T-helper 1 cell (primary cell): ENCODE data around the gene ZNF430.
"Not testable (repeated sequence)": the region's sequence is repeated elsewhere in the genome, so short reads cannot be mapped to it uniquely, and the experiment has no call there.

ENCODE experiments used
- DNase-seq, 5 donors: peaks; one replicate each; pipeline ENCODE4 v3.0.0-alpha.2; 2012 to 2020
- total RNA-seq, 4 donors: gene quantifications; one replicate each; lab custom pipeline; 2026; lab: John Stamatoyannopoulos, UW

ZNF430 gene
- 37.2 to 62.8 (median 51.7) reads per million in 4 donors for total RNA-seq

DNA sequence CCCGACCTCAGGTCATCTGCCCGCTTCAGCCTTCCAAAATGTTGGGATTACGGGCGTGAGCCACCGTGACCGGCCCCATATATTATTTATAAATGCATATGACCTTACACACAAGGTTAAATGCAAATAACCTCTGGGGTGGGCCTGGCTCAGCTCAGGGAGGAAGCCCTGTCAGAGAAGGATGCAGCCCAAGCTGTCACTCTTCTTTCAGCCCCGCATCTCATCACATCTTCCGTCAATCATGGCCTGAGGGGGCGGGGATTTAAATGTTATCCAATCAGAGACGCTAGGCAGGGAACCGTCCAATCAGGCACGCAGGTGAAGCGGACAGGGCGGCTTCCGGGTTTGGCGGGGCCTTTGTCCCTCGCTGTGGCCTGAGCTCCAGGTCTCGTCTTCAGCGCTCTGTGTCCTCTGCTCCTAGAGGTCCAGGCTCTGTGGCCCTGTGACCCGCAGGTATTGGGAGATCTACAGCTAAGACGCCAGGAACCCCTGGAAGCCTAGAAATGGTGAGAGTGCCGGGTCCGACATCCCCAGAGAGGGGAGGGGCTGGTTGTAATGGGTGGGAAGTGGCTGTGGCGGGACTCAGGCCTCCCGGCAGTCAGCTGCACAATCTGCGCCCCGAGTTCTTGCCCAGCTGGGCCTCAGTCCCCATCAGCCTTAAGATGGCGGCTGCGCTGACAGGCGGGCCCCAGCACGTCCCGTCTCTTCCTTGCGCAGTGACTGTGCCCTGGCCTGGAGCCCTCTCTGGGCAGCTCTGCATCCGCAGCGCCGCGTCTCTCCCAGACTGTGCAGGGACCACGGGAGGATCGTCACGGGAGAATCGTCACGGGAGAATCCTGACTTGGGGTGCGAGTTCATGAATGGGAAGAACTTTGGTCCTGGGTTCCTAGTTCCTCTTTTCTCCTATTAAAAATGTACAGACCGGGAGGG is at the start of gene ZNF430:
ZNF430 (plus strand) TSS at position 360 of the 930 bp plus-strand sequence; CDS start at position 504, 144 bp downstream.
- DNase-seq, result peak; percentile 82 to 97 (median 89)

DNA sequence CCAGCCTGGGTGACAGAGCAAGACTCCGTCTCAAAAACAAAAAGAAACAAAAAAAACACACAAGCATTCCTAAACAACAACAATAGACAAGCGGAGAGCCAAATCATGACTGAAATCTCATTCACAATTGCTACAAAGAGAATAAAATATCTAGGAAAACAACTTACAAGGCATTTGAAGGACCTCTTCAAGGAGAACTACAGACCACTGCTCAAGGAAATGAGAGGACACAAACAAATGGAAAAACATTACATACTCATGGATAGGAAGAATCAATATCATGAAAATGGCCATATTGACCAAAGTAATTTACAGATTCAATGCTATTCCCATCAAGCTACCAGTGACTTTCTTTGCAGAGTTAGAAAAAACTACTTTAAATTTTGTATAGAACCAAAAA is 27.7 kb upstream of the ZNF430 start:
- not testable (repeated sequence) for DNase-seq

DNA sequence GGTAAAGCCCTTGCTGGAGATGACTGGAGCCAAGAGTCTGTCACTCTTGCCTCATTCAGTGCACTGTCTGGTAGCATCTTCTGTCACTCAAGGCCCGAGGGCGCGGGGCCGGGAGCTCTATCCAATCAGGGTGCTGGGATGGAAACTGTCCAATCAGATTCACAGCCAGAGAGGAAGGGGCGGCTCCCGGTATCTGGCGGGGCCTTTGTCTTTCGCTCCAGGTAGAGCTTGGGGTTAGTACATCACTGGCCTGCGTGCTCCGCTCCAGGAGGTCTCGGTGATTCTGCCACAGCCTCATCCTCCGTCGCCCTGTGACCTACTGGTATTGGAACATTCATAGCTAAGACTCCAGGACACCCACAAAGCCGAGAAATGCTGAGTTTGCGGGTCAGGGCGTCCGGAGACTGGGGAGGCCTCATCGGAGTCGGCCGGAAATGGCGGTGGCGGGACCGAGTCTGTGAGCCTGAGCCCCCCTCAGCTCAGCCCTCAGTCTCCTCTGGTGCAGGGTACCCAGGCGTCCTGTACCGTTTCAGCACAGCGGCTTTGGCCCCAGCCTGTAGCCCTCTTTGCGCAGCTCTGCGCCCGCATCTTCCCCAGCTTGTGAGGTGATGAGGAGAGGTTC is 20.6 kb upstream of the ZNF430 start:
- peak; percentile 68 to 92 (median 78) for DNase-seq

DNA sequence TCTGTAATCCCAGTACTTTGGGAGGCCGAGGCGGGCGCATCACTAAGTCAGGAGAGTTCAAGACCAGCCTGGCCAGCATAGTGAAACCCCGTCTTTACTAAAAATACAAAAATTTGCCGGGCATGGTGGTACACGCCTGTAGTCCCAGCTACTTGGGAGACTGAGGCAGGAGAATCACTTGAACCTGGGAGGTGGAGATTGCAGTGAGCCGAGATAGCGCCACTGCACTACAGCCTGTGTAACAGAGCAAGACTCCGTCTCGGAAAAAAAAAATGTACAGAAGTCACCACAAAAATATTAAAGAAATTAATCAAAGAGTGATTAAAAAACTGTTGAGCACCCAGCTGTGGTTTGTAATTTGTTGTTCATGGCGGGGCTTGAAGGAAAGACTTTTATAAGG is 781 bp downstream of the ZNF430 start:
- peak in 1 of 5 donors; percentile 17 for DNase-seq

DNA sequence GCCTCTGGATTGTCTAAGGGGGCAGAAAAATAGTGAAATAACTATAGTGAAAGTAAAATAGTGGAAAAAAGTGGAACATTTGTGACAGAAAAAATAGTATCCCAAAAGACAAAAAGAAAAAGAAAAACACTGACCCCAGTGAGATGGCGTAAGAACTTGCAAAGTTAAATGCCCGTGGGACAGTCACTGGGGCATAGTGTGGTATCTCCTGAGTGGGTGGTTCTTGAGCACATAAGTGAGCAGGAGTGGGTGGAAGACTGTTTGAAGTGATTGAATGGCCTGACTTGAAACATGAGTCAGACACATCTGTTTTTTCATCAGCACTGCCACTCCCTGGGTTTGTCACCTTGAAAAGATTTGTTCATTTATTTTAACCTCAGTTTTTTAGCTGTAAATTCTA is 2.5 kb downstream of the ZNF430 start:
- DNase-seq, result peak in 1 of 5 donors; percentile 38

DNA sequence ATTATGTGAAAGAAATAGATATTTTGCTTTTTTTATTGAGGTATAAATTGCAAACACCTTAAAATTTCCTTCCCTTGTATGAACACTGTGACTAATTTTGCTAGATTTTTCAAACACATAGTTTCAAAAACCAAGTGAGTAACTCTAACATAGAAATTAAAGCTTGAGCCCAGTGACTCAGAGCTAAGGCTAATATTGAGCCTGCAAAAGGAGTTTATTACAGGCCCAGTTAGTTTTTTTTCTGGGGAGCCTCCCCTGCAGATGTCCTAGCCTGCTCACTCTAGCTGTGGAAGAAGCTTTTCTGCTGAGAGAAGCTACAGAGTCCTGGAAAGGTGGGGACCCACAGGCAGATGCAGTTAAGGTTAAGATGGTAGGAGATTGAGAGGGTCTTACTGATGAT is 3.4 kb downstream of the ZNF430 start:
- DNase-seq, result no peak

DNA sequence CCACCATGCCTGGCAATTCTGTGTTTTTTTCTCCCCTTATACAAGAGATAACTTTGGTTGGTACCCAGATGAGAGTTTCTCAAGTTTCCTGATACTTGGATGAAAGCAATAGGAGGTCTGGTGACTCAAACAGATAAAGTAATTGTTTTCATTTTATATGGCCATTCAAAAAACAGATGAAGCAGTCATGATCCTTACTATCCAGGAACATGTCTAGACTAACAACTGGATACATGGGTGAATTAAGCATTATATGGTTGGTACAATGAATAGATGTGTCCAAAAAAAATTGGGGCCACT is 8.5 kb downstream of the ZNF430 start:
- DNase-seq, result no peak

DNA sequence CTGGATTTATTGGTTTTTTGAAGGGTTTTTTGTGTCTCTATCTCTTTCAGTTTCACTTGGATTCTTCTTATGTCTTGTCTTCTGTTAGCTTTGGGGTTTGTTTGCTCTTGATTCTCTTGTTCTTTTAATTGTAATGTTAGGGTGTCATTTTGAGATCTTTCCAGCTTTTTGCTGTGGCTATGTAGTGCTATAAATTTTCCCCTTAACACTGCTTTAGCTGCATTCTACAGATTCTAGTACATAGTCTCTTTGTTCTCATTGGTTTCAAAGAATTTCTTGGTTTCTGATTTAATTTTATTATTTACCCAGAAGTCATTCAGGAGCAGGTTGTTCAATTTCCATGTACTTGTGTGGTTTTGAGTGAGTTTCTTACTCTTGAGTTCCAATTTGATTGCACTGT is 24.6 kb downstream of the ZNF430 start:
- no peak for DNase-seq

DNA sequence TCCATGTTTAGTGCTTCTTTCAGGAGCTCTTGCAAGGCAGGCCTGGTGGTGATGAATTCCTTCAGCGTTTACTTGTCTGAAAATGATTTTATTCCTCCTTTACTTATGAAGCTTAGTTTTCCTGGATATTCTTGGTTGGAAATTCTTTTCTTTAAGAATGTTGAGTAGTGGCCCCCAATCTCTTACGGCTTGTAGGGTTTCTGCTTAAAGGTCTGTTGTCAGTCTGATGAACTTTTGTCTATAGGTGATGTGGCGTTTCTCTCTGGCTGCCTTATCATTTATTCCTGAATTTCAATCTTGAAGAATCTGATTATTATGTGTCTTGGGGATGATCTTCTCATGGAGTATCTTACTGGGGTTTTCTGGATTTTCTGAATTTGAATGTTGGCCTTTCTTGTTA is 26.0 kb downstream of the ZNF430 start:
- no peak for DNase-seq

DNA sequence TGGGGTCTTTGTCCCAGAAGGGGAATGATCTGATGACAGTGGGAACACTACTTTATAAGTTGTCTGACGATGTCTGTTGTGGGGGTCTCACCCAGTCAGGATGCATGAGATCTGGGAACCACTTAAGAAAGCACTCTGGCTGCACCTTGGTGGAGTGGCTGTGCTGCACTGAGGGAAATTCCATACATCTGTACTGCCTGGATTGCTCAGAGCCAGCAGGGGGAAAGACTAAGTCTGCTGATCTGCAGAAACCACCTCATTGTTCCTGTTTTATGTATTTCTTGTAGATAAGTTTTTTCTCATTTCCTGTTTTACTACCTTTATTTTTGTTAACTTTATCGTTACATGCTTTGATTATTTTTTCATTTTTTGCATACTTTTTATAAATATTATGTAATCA is 27.3 kb downstream of the ZNF430 start:
- no peak for DNase-seq

DNA sequence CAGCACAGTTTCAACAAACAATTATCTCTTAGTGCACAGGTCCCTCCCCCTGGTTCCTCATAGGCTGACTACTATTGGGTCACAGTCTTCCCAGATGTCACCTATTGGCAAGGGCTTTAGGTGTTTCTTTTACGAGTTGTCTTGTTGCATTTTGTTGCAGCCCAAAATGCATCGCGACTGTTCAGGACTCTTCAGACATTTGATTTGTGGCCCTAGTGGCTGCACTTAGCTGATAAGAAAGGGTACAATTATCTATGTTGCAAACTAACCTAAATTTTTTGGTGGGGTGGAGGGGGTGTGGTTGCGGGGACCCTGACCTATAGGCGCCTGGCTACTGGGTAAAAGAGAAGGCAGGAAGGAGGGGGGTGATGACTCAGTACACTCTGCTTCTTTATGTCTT is 32.4 kb downstream of the ZNF430 start:
- DNase-seq, result no peak

DNA sequence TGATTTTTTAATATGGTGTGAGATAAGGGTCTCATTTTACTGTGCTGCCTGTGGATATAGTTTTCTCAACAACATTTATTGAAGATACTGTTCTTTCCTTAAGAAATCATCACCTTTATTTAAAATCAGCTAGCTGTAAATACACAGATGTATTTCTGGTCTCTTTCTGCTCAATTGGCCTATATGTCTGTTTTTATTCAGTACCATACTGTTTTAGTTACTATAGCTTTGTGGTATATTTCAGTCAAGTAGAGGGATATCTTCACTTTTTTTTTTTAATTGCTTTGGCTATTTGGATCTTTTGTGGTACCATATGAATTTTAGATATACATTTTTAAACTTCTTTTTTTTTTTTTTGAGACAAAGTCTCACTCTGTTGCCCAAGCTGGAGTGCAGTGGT is 44.9 kb downstream of the ZNF430 start:
- DNase-seq, result no peak

DNA sequence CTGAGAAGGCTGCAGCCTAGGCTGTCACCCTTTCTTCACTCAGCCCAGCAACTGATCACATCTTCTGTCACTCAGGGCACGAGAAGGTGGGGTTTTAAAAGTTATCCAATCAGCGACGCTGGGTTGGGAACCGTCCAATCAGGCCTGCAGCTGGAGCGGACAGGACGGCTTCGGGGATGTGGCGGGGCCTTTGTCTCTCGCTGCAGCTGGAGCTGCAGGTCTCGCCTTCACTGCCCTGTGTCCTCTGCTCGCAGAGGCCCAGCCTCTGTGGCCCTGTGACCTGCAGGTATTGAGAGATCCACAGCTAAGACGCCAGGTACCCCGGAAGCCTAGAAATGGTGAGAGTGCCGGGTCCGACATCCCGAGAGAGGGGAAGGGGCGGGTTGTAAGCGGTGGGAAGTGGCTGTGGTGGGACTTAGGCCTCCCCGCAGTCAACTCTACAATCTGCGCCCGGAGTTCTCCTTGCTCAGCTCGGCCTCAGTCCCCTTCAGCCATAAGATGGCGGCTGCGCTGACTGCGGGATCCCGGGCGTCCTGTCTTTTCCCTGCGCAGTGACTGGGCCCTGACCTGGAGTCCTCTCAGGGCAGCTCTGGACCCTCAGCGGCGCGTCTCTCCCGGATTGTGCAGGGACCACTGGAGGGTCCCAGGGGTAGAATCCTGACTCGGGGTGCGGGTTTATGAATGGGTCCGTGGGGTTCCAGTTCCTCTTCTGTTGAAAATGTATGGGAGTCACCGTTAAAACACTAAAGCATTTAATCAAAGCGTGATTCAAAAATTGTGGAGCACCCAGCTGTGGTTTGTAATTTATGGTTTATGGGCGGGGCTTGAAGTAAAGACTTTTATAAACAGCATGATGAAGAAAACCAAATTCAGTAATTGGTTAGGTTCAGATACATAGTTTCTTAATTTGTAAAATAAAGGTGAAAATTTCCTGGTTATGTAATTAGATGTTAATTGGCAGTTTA is 61.8 kb downstream of the ZNF430 start, which contains the start of gene ZNF714:
ZNF714 (plus strand) TSS at position 193 of the 965 bp plus-strand sequence. CDS start 16,066 bp downstream, outside the sequence.
- DNase-seq, result peak; percentile 56 to 91 (median 70)

DNA sequence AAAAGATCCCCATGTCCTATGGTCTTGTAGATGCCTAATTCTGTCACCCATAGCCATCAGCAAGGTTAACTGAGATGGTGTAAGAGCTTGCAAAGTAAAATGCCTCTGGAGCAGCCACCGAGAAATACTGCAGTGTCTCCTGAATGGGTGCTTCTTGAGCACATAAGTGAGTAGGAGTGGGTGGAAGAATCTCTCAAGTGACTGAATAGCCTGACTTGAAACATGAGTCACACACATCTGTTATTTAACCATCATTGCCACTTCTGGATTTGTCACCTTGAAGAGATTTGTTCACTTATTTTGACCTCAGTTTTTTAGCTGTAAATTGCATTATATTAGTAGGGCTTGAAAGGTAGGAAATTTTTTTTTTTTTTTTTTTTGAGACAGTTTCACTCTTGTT is 63.9 kb downstream of the ZNF430 start:
- DNase-seq, result peak in 1 of 5 donors; percentile 23

DNA sequence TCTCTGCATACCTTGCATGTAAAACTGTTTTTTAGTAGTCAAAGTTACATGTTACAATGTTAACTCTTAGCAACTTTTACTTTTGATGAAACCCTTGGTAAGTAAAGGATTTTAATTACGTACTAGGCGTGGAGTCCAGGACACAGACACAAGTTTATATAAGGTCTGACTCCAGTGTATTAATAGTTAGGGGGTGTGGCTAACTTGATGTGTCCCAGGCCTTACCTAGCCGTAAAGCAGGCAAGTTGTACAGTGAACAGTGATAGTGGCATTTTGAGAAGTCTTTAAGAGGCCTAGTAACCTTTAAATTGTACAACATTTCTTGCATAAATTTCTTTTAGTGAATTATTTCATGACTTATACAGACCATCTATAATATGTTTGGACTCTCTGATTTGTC is 67.4 kb downstream of the ZNF430 start:
- no peak for DNase-seq

DNA sequence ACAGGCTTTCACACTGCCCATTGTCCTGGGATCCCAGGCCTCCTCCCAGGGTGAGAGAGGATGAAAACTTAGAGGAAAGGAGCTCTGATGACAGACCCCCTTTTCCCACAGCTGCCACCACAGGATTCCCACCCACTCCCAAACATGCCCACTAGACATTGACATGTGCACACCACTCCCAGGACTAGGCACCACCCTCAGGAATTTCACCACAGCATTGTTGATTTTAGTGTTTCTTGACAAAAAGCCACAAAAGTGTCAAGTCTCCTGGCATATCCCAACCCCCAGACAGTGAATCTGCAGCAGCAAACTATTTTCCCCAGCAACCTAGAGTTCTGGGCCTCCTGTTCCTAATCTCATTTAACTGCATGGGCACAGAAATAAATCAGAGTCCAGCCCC is 71.7 kb downstream of the ZNF430 start:
- DNase-seq, result no peak

DNA sequence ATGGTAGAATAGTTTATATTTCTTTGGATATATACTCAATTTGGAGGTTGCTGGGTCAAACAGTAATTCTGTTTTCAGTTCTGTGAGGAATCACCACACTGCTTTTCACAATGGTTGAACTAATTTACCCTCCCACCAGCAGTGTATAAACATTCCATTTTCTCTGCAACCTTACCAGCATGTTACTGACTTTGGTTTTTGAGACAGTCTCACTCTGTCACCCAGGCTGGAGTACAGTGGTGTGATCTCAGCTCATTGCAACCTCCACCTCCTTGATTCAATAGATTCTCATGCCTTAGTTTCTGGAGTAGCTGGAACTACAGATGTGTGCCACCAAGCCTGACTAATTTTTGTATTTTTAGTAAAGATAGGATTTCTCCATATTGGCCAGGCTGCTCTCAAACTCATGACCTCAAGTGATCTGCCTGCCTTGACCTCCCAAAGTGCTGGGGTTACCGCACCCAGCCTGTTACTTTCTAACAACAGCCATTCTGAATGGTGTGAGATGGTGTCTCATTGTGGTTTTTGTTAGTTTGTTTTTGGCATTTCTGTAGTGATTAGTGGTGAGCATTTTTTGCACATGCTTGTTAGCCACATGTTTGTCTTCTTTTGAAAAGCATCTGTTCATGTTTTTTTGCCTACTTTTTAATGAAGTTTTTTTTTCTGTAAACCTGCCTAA is 74.0 kb downstream of the ZNF430 start:
- DNase-seq, result no peak

DNA sequence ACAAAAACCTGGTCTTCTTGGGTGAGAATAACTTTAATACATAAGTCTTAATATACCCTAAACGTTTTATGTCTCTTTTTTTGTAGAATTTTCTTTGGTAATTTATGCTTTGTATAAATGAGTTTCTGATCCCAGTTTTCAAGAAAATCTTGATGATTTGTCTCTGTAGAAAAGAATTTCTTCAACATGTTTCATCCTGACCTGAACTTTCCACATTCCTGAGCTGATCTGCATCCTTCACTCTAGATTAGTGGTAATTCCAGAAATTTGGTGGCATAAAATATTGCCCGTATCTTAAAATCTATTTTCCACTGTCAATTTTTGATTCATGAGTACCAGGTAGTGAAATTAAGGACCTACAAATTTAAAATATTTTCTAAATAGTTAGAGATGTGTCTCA is 77.8 kb downstream of the ZNF430 start:
- no peak for DNase-seq

DNA sequence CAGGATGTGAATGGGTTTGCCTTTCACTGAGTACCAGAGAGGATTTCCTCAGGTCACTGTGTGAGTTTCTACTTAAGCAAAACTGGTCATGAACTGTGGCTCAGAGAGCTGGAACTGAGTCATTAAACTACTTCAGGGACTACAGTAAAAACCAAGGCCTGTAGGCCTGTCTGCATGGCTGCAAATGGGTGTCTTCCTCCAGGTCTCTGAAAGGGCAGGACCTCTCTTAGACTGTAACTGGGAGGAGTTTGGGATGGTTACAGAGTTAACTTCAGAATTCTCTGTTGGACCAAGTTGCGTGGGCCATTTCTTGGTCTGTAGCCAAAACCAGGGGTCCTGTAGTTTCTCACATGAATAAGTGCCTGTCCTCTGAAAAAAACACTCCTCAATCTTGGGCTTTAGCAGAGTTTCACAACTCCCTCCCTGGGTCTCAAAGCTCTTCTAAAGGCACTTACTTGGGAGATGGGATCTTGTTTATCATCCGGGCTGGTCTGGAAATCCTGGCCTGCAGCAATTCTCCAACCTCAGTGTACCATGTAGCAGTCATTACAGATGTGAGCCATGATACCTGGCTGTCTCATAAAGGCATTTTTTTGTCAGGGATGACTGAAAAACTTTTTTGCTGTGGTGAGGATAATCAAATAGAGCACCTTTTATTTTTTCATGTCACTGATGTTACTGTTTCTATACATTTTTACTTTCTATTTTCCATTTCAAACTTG is 81.2 kb downstream of the ZNF430 start:
- DNase-seq, result peak in 1 of 5 donors; percentile 8

DNA sequence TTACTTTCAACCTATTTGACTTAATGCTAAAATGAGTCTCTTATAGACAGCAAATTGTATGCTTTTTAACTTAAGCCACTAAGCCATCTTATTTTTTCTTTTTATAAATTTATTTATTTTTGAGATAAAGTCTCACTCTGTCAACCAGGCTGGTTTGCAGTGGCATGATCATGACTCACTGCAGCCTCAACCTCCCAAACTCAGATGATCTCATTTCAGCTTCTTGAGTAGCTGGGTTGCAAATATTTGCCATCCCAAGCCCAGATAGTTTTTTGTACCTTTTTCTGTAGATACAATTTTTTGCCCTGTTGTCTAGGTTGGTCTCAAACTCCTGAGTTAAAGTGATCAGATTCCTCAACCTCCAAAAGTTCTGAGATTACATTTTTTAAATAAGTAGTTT is 88.7 kb downstream of the ZNF430 start:
- DNase-seq, result no peak
